ENCODE results near the gene ANKRD53. TPM values are rescaled to one million over a fixed set of nuclear protein-coding genes. Genes with fewer than 3 reads are reported as not detected.

ANKRD53 gene
- total and polyA plus RNA-seq, 9 of the 15 experiments (the other 6 are each of a cell fraction or from before 2014, with no cell fraction given) = 0.18 TPM; not detected in 8

- TF ChIP-seq GMEB1 (CRISPR knock-in tag; IDR thresholded peaks at IDR 0.05) (no peak), RBM14 (IDR thresholded peaks at IDR 0.05; ENCODE audit: borderline replicate concordance, insufficient read depth, low read depth, low read length) (no peak), BRF2 (IDR thresholded peaks at IDR 0.05; ENCODE audit: borderline replicate concordance, insufficient read depth, insufficient read length) (no peak)
Observed at GRCh38 chr2:70956141-70956540, 22.3 kb upstream of the ANKRD53 start (continued).

- DNase-seq (ENCODE audit: extremely low read depth in 1 of 4, low spot score in 3 of 4) (no peak), ATAC-seq (no peak), FAIRE-seq (no peak)
- Histone ChIP-seq H4K20me1 (replicated peaks; ENCODE audit: control insufficient read depth, insufficient read depth, low read length) (no peaks in the 10 kb centered on the region), H2AFZ (ENCODE audit: low read depth, low read length) (no peak overlapping the region), H3K4me2 (ENCODE audit: insufficient read depth, low read length) (no peak overlapping the region), H3K9me3 (replicated peaks; ENCODE audit: control insufficient read depth, insufficient read depth, low read depth, low read length) (no peaks in the 10 kb centered on the region), H3K27ac (ENCODE audit: extremely low read depth, low read depth, low read length) (no peak overlapping the region), H3K79me2 (ENCODE audit: control insufficient read depth, insufficient read depth, low read length) (no peaks in the 10 kb centered on the region), H3K4me3 (no peak overlapping the region), H3K36me3 (ENCODE audit: control insufficient read depth, insufficient read depth, low read length) (no peaks in the 10 kb centered on the region), H3K9me1 (ENCODE audit: control insufficient read depth, insufficient read depth, low read length) (no peaks in the 10 kb centered on the region), H3K27me3 (ENCODE audit: control insufficient read depth in 2 of 2, insufficient read depth in 2 of 2, low read length in 2 of 2) (peaks cover 19 to 60% of the 10 kb centered on the region in 2 experiments), H3K4me1 (replicated peaks in 1 of 2; ENCODE audit: control insufficient read depth in 2 of 2, insufficient read depth in 2 of 2, low read length in 2 of 2) (peaks cover 0 to 3% of the 10 kb centered on the region in 2 experiments; a peak in 1 of 5 replicates), H3K9ac (ENCODE audit: insufficient read depth in 1 of 2, low read depth in 2 of 2, low read length in 2 of 2) (peak overlapping the region in 1 of 2 experiments; percentile 36; a peak in 1 of 4 replicates)
- BruUV-seq (replicated peaks) = no TSS peak
- in situ Hi-C loops (cut with MboI) (no loop called here), intact Hi-C loops (cut with micrococcal nuclease) (no loop called here)
- ChIA-PET POLR2A (interaction anchor here (0.8 kb wide), 1 partner anchor 89 kb away, joined by 5 read pairs; no protein-coding TSS in a partner anchor), CTCF (ENCODE audit: low intra/inter-chr PET ratio) (interaction anchor here (0.6 kb wide), 1 partner anchor 54 kb away, joined by 3 read pairs; no protein-coding TSS in a partner anchor)
- 3% methylated on average over 6 of the region's 6 CpGs for WGBS (ENCODE audit: insufficient coverage, low coverage, missing lambda C conversion rate)
- no peak for TF ChIP-seq NR3C1 (CRISPR knock-in tag; IDR thresholded peaks at IDR 0.05)
Observed at GRCh38 chr2:70957798-70958197, 20.6 kb upstream of the ANKRD53 start.

Measured in K562 (cell line).